NCI-H748 (cell line): ENCODE results near the gene JADE2.
"Not testable (repeated sequence)": the region's sequence is repeated elsewhere in the genome, so short reads cannot be mapped to it uniquely, and the experiment has no call there.

Experiments
- DNase-seq: peaks from one replicate; lab custom pipeline; 2025; ENCODE audit not compliant: unreplicated experiment; lab: John Stamatoyannopoulos, UW

JADE2 gene

DNA sequence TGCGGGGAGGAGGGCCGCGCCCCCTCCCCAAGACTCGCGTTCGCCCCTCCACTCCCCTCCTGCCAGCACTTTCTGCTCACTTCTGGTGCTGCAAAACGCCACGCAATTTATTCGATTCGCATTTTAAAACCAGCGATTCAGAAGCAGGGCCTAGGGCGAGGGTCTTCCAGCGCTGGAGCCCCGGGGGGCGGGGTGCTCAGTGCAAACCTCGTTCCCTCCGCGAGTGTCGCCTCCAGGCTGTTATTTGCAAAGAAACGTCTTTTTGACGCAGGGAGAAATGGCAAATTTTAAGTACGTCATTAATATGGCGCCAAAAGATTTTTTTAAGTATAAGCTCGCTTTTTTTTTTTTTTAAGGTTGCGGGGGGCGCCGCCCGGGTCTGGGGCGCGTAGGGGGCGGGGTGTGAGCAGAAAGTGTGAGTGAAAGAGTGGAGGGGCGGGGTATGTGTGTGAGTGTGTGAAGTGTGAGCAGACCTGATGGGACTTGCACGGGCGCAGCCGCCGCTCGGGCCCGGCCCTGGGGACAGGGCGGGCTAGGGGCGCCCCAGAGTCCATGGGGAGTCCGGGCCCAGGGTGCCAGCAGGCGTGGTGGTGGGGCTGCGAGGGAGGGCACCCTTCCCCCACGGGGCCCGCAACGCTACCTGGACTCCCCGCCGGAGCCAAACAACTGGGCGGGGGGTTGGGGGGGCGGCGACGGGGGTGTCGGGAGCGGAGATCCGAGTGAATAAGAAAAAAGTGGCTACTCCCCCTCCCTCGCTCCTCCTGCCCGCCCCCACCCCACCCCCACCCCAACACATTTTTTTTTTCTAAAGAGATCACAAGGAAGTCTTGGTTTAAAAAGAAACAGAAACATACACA lies at the start of gene JADE2:
TSS of gene JADE2 (plus strand) at position 845 of the 857 bp plus-strand sequence. CDS start 10,188 bp downstream, outside the sequence.
- peak; percentile 71 for DNase-seq

DNA sequence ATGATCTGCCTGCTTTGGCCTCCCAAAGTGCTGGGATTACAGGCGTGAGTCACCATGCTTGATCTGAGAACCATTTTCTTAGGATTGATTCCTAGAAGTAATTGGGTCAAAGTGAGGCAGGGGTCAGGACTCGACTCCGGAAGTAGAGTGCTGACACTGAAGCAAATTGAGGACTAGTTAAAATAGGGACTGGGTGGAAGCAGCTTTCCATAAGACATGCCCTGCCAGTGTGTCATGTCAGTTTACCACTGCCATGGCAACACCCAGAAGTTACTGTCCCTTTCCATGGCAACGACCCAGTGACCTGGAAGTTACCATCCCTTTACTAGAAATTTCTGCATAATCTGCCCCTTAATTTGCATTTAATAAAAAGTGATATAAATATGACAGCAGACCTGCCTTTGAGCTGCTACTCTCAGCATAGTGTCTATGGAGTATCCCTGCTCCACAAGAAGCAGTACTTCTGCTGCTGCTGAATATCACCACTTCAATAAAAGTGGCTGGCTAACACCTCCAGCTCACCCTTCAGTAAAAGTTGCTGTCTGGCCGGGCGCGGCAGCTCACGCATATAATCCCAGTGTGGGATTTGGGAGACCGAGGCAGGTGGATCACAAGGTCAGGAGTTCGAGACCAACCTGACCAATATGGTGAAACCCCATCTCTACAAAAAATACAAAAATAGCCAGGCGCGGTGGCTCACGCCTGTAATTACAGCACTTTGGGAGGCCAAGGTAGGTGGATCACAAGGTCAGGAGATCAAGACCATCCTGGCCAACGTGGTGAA lies 47.8 kb upstream of the JADE2 start:
- DNase-seq = peak; percentile 9

DNA sequence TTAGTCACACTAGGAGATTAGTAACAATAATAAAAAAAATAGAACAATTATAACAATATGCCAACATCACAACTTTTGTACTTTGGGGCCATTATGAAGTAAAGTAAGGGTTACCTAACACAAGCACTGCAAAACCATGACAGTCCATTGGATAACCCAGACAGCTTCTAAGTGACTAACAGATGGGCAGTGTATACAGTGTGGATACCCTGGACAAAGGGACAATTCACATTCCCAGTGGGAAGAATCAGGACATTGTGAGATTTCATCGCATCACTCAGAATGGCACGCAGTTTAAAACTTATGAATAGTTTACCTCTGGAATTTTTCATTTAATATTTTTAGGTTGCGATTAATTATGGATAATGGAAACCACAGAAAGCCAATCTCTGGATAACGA lies 45.6 kb upstream of the JADE2 start:
- DNase-seq = no peak

DNA sequence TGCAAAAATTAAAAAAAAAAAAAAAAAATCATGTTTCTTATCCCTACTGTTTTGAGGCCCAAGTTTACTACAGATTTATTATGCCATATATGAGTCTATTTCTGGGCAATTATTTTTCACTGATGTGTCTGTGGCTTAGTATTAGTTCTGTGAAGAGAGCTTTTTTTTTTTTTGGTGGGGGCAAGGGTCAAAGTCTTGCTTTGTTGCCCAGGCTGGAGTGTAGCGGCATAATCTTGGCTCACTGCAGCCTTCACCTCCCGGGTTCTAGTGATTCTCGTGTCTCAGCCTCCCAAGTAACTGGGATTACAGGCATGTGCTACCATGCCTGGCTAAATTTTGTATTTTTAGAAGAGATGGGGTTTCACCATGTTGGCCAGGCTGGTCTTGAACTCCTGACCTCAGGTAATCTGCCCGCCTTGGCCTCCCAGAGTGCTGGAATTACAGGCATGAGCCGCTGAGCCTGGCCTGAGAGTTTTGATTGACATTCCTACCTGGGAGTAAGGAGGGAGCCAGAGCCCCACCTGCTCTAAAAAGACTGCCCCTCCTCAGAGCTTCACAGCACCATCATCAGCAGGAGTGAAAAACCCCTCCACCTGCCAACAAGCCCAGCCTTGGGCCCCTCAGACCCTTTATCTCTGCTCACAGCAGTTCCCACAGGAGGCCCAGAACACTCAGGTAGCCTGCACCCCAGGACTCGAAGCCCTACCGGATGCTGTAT lies 36.1 kb upstream of the JADE2 start:
- no peak for DNase-seq

DNA sequence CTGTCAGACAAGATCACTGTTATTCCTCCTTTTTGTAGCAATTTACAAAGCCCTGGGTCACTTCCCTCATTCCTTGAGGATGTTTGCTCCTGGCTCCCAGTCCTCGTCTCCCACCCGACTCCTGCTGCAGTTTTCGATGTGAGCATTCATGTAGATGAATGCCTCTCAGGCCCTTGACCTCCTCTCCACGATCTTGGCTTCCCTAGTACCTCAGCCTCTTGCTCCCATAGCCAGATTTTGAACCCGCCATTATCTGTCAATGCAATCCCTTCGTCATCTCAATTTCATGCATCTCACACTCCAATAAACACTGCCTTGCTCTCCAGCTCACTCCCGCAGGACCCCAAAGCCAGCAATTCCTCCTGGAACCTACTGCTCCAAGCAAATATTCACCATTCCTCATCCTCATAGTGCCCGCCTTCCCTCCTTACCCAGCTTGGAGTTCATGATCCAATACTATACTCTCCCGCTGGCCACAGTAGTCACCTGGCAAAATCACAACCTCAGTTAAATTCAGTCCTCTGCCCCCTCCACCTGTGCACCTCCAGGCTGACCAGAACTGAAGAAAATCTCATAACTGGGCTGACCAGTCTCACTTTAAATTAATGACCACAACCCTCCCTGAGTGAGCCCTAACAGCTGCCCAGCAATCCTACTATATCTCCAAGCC lies 35.1 kb upstream of the JADE2 start:
- DNase-seq = no peak

DNA sequence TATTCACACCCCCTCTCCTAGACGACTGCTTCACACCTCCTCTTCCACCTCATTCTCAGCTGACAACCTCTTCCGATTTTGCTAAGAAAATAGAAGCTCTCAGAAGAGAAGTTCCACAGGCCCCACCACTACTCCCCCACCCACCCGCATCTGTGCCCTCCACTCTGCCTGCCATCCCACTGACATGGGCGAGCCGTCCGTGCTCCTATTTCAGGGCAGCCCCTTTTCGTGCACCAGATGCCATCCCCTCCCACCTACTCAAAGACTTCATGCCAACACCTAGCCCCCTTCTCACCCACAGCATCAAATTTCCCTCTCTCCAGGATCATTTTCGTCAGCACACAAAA lies 34.6 kb upstream of the JADE2 start:
- DNase-seq = no peak

DNA sequence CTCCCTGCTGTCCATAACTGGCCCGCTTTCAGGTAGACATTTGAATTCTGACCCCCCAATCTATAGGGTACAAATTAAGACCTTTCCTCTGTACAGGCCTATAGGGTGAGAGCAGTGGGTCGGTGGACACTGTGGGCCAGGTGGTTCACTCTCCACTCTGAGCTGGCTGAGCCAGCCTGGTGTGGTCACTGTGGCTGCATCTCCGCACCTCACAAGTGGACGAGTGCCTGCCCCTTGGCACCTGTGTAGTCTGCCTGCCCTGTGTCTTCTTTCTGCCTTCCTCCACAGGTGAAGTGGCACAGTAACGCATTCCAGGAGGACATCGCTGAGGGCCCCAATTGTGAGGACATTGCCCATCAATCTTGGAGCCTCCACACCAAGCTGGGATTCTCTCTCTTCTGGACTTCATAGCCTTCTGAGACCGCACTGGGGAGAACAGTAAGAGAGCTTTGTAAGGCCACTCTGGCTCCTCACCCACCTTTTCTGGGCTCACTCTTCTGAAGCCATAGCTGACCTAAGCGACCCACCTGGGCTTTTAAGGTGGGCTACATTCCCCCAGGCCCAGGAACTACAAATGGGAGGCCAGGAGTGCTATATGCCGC lies 33.5 kb upstream of the JADE2 start:
- no peak for DNase-seq

DNA sequence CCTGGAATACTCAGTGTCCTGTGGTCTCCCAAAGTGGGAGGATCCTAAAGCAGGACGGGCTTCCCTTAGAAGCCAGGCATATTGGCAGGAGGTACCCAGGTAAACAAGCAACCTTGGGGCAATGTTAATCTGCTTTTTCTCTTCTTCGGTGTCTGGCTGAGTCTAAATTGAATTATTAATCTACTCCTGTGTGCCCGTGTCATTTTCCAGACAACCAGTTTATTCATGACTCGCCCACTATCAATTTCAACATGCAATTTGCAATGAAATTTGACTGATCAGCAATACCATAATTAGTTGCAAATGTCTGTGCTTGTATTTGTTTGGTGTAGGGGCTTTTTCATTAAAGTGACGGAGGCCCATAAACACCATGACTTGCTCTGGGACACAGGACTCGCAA lies 32.9 kb upstream of the JADE2 start:
- no peak for DNase-seq

DNA sequence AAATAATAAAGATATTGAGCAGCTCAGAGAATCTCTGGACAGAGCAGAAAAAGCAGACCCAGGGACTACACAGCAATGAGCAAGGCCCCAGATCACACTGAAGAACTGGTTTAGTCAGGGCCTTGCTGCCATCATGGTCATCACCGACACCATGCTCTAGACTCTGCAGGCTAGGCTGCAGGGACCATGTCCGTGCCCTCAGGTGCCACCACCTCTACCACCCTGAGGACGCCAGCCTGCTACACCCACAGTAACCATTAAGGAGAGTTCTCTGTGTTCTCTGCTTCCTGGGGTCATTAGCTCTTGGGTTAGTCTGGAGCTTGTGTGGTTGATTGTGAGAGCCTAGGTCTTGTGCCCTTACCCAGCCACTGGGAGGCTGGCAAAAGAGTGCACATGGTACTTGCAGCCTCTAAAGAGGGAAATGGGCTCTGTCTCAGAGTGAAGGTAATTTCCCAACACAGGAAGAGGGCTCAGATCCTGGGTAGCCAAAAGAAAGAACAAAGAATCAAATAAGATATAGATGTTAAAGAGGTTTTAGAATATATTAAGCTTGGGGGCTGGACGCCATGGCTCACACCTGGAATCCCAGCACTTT lies 31.9 kb upstream of the JADE2 start:
- no peak for DNase-seq

DNA sequence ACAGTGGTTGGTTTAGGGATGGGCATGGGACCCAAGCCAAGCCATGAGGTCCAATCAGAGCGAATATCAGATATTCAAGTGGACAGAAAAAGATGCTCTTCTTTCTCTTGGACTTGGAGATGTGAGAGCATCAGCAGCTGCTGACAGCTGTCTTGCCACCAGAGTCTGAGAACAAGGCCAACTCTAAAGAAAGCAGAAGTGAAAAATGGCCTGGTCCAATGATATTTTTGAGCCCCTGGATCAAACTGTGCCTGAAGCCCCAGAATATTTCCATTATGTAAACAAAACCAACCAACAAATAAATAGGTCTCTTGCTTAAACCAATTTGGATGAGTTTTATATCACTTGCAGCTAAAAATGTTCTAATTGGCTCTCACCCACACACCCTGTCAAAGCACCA lies 30.7 kb upstream of the JADE2 start:
- no peak for DNase-seq

DNA sequence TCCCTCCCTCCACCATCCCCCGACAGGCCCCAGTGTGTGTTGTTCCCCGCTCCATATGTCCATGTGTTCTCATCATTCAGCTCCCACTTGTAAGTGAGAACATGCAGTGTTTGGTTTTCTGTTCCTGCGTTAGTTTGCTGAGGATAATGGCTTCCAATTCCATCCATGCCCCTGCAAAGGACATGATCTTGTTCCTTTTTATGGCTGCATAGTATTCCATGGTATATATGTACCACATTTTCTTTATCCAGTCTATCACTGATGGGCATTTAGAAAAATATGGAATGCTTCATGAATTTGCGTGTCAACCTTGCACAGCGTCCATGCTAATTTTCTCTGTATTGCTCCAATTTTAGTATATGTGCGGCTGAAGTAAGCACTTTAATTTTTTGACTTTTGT lies 25.6 kb upstream of the JADE2 start:
- DNase-seq = not testable (repeated sequence)

DNA sequence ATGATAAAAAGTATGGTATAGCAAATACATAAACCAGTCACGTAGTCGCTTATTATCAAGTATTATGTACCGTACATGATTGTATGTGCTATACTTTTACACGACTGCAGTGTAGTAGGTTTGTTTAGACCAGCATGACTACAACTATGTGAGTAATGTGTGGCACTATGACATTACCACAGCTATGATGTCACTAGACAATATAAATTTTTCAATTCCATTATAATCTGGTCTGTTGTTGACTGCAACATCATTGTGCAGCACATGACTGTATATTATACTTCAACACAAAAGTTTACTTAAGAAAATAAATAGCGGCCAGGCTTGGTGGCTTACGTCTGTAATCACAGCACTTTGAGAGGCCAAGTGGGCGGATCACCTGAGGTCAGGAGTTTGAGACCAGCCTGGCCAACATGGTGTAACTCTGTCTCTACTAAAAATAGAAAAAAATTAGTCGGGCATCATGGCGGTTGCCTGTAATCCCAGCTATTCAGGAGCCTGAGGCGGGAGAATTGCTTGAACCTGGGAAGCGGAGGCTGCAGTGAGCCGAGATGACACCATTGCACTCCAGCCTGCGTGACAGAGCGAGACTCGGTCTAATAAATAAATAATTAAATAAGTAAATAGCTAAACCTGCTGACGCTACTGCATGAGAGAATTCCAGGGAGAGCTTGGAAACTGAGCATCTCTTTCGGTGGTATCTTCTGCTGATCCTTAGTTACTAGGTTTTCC lies 24.6 kb upstream of the JADE2 start:
- no peak for DNase-seq

DNA sequence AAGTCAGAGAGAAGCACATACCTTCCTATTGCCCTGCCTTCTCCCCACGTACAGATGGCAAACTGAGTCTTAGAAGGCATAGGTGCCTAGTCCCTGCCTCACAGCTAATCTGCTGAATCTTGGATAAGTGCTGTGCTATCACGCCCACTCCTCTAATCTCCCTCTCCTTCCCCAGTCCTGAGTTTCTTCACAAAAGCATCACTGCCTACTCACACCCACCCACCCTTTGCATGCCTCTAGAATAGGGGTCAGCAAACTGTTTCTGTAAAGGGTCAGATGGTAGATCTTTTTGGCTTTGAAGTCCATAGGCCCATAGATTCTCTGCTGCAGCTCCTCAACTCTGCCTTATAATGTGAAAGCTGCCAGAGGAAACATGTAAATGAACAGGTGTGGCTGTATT lies 23.2 kb upstream of the JADE2 start:
- DNase-seq = no peak

DNA sequence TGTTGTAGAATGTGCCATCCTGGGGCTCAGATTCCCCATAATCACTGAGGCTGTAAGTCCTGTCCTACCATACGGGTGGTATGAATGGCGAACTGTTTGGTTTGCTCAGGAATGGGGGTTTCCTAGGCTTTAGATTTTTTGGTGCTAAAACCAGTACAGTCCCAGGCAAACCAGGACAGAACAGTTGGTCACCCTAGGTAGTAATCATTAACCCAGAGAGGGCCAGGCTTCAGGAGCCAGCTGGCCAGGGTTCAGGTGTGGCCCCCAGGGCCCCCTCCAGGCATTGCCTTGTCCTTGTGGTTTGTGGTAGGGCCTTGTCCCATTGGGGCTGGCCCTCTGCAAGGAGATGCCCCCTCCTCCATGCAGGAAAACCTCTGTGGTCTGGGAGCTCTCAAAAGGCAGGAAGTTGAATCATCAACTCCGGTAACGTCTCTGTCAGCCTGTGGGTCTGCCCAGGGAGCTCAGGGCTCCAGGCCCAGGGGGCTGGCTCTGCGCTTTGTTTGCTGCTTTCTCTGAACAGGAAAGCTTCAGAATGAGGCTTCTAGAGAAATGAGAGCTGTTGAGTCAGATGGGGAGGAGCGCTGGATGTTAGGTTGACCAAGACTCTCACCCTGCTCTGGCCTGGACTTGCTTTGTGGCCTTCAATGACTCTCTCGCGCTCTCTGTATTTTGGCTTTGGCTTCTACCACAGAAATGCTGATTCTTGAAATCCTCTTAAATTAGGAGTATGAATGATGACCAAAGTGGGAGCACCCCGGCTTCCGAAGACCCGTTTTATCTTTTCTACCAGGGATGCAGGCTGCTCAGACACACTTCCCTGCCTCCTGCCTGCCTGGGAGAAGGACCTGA lies 22.2 kb upstream of the JADE2 start:
- DNase-seq = no peak

DNA sequence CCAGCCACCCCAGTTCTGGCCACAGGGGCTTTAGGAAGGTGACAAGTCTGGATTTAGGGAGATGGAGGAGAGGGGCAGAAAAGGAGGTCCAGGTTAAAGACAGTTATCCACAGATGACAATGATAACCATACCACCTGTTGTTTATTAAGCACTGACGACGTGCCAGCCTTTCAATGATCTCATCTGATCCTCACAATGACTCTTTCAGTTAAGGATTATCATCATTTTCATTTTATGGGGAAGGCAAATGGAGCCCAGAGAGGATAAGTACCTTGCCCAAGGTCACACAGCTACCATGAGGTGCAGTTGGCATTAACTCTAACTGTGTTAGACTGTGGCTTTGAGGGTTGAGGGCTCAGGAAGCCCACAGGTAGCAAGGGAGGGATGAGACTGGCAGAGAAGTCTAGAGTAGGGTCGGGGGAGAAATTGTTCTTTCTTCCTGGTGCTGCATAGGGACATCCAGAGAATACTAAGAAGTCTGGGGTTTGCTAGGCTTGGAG lies 21.5 kb upstream of the JADE2 start:
- no peak for DNase-seq

DNA sequence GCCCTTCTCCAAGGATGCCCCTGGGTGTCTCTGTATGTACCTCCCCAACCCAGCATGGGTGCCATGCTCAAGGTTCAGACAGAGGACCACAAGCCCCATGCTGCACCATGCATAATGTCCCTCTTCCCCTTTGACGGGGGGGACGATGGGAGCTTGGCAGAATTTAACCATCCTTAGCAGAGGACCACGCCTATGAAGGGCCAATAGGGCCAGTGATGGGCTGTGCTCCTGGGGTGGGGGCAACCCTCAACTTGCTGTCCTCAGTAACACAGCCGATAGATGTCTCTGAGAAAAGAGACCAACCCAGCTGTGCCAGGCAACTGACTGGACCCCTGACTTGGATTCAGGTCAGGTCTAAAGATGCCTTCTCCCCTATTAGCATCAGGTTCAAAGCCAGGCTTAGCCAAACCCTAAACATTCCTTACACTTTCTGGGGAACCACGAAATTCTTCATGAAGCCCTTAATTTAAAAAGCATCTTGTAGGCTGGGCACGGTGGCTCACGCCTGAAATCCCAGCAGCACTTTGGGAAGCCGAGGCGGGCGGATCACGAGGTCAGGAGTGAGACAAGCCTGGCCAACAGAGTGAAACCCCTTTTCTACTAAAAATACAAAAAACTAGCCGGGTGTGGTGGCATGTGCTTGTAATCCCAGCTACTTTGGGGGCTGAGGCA lies 20.7 kb upstream of the JADE2 start:
- DNase-seq = no peak

DNA sequence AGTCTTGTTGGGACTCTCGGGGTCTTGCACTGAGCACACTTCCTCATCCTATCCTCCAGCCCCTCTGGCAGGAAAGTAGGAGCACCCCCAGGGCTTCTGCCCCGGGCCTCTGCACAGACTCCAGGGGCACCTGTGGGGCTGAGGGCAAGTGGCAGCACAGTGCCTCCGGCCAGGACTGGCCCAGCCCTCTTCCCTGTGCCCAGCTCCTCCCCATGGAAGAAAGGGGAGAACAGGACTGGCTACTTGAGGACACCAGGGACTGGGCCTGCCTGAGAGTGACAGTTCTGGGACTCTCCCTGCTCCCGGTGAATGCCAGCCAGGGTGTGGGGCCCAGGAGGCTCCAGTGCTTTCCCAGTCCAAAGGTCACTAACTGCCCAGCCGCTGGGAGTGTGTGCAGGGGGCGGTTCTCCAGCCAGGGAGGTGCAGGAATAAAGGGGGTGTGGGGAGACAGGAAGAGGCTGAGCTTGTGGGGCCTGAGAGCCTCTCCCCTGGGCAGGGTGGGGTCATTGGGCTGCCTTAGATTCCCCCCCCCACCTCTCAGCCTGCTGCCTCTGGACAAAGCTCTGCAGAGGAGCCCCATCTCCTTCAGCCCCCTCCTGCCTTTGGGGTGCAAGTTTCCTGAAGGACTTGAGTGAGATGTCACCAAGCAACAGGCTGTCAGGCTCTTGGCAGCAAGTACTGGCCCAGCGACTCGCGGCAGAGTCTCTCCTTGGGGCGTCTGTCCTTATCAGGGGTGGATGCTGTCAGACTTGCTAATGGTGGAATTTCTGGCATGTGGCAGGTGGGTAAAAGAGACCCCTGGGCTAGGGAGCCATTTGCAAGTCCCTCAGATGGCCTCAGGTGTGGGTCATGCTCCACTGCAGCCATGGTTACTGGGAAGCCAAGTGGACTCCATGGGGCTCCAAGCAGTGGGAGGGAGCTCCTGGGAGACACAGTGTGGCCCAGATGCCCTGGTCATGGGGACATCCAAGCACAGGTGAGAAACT lies 19.1 kb upstream of the JADE2 start:
- no peak for DNase-seq
